ENCODE measurements around the gene PLXNB1. TPM values are rescaled to one million over a fixed set of nuclear protein-coding genes. Genes with fewer than 3 reads are reported as not detected.

Gene PLXNB1
- total and polyA plus RNA-seq, 12 donors = 27.7 to 135 (median 32.4) TPM

GRCh38 chr3:48418140-48418539 lies 11.7 kb downstream of the PLXNB1 start:
- ATAC-seq (no peak), DNase-seq (no peak)
- no peak overlapping the region for H3K27ac ChIP-seq
- TF ChIP-seq, protein P1, sequence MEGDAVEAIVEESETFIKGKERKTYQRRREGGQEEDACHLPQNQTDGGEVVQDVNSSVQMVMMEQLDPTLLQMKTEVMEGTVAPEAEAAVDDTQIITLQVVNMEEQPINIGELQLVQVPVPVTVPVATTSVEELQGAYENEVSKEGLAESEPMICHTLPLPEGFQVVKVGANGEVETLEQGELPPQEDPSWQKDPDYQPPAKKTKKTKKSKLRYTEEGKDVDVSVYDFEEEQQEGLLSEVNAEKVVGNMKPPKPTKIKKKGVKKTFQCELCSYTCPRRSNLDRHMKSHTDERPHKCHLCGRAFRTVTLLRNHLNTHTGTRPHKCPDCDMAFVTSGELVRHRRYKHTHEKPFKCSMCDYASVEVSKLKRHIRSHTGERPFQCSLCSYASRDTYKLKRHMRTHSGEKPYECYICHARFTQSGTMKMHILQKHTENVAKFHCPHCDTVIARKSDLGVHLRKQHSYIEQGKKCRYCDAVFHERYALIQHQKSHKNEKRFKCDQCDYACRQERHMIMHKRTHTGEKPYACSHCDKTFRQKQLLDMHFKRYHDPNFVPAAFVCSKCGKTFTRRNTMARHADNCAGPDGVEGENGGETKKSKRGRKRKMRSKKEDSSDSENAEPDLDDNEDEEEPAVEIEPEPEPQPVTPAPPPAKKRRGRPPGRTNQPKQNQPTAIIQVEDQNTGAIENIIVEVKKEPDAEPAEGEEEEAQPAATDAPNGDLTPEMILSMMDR (IDR thresholded peaks at IDR 0.05) = no peak
- no peak overlapping the region for H3K4me3 ChIP-seq
- H3K36me3 ChIP-seq = peaks cover 0 to 59% (median 21%) of the 10 kb centered on the region in 9 donors
- peaks cover 0 to 7% (median 0%) of the 10 kb centered on the region in 9 donors for H3K4me1 ChIP-seq
- H3K9me3 ChIP-seq = no peaks in the 10 kb centered on the region
- intact Hi-C loops (cut with DNase I) = no loop called here
- 92 to 95% methylated on average over 17 of the region's 17 CpGs for WGBS, 2 donors
- H3K27me3 ChIP-seq = no peaks in the 10 kb centered on the region

- Histone ChIP-seq H3K9me3 (no peaks in the 10 kb centered on the region), H3K4me3 (no peak overlapping the region), H3K4me1 (peaks cover 0 to 7% (median 0%) of the 10 kb centered on the region in 9 donors), H3K27me3 (no peaks in the 10 kb centered on the region), H3K36me3 (peaks cover 0 to 65% (median 22%) of the 10 kb centered on the region in 9 donors), H3K27ac (no peak overlapping the region)
- intact Hi-C loops (cut with DNase I) = no loop called here
- 95% methylated on average over 14 of the region's 14 CpGs for WGBS, 2 donors
- TF ChIP-seq, protein P1 (IDR thresholded peaks at IDR 0.05) = no peak
- ATAC-seq (no peak), DNase-seq (no peak)
These were observed 12.3 kb downstream of the PLXNB1 start for GRCh38 chr3:48417529-48418108.

DNA sequence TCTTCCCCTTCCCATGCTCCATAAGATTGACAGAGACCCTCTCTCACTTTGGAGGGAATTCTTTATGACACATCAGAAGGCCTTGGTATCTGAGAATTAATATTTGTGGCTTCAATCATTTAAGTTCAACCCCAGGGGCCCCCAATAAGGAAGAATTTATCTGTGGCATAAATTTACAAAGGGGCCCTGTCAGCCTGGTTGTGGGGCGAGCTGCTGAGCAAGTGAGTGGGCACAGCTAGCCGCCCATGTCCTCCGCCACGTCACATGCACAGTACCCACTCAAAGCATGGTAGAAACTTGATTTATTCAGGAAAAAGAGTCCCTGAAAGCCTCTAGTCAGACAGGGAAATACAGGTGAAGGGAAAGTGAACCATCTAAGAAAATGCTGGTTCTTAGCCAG lies 13.3 kb downstream of the PLXNB1 start:
- WGBS, 2 donors = 97 to 98% methylated on average over 4 of the region's 4 CpGs
- Histone ChIP-seq H3K4me1 (peaks cover 0 to 4% (median 0%) of the 10 kb centered on the region in 9 donors), H3K4me3 (no peak overlapping the region), H3K9me3 (no peaks in the 10 kb centered on the region), H3K27me3 (no peaks in the 10 kb centered on the region), H3K36me3 (peaks cover 0 to 75% (median 31%) of the 10 kb centered on the region in 9 donors), H3K27ac (no peak overlapping the region)
- DNase-seq (no peak), ATAC-seq (no peak)
- TF ChIP-seq, protein P1 (IDR thresholded peaks at IDR 0.05) = no peak
- intact Hi-C loops (cut with DNase I) = no loop called here

GRCh38 chr3:48416091-48416505 lies 13.8 kb downstream of the PLXNB1 start:
- 95 to 96% methylated on average over 14 of the region's 14 CpGs for WGBS, 2 donors
- H3K27me3 ChIP-seq = no peaks in the 10 kb centered on the region
- no peaks in the 10 kb centered on the region for H3K4me1 ChIP-seq
- H3K9me3 ChIP-seq = no peaks in the 10 kb centered on the region
- DNase-seq = no peak
- H3K27ac ChIP-seq = no peak overlapping the region
- H3K36me3 ChIP-seq = peaks cover 0 to 80% (median 33%) of the 10 kb centered on the region in 9 donors
- TF ChIP-seq, protein P1 (IDR thresholded peaks at IDR 0.05) = no peak
- H3K4me3 ChIP-seq = no peak overlapping the region
- intact Hi-C loops (cut with DNase I) = no loop called here
- no peak for ATAC-seq

All from heart right ventricle (tissue), 16 donors.